HS-5 (cell line): ENCODE results near the gene MDGA2.
A peak's percentile ranks its signal among the peaks of the same experiment; 100 is the strongest.

Experiments
- DNase-seq: peaks from one replicate; pipeline ENCODE4 v3.0.0-alpha.2; 2012; ENCODE audit warnings: low read depth

The MDGA2 gene

GRCh38 chr14:47485421-47485820 is 190.0 kb downstream of the MDGA2 start:
- no peak for DNase-seq

GRCh38 chr14:47483449-47483848 is 192.0 kb downstream of the MDGA2 start:
- no peak for DNase-seq

- no peak for DNase-seq
These were observed 204.3 kb downstream of the MDGA2 start for GRCh38 chr14:47471075-47471474.

GRCh38 chr14:47466916-47467315 is 208.5 kb downstream of the MDGA2 start:
- DNase-seq, result no peak

GRCh38 chr14:47454025-47454424 is 221.4 kb downstream of the MDGA2 start:
- no peak for DNase-seq

GRCh38 chr14:47447076-47447475 is 228.3 kb downstream of the MDGA2 start:
- DNase-seq, result no peak

GRCh38 chr14:47442211-47442610 is 233.2 kb downstream of the MDGA2 start:
- peak; percentile 71 for DNase-seq

- DNase-seq, result no peak
These were observed 235.5 kb downstream of the MDGA2 start for GRCh38 chr14:47439953-47440352.

- DNase-seq, result peak; percentile 78
These were observed 236.7 kb downstream of the MDGA2 start for GRCh38 chr14:47438650-47439140.

GRCh38 chr14:47435331-47435965 is 240.0 kb downstream of the MDGA2 start:
- DNase-seq, result no peak

GRCh38 chr14:47427629-47428028 is 247.8 kb downstream of the MDGA2 start:
- no peak for DNase-seq

- DNase-seq, result no peak
These were observed 250.1 kb downstream of the MDGA2 start for GRCh38 chr14:47425302-47425701.

GRCh38 chr14:47422191-47422590 is 253.2 kb downstream of the MDGA2 start:
- DNase-seq, result no peak

- no peak for DNase-seq
These were observed 263.9 kb downstream of the MDGA2 start for GRCh38 chr14:47411523-47411922.

- DNase-seq, result peak; percentile 13
These were observed 283.1 kb downstream of the MDGA2 start for GRCh38 chr14:47392326-47392725.

- DNase-seq, result no peak
These were observed 284.4 kb downstream of the MDGA2 start for GRCh38 chr14:47390831-47391504.

- no peak for DNase-seq
These were observed 285.9 kb downstream of the MDGA2 start for GRCh38 chr14:47389535-47389934.

- no peak for DNase-seq
These were observed 309.4 kb downstream of the MDGA2 start for GRCh38 chr14:47366006-47366405.

- no peak for DNase-seq
These were observed 310.2 kb downstream of the MDGA2 start for GRCh38 chr14:47365233-47365632.

- DNase-seq, result no peak
These were observed 322.2 kb downstream of the MDGA2 start for GRCh38 chr14:47353186-47353585.

- no peak for DNase-seq
These were observed 328.6 kb downstream of the MDGA2 start for GRCh38 chr14:47346849-47347248.

GRCh38 chr14:47345016-47345415 is 330.4 kb downstream of the MDGA2 start:
- no peak for DNase-seq

GRCh38 chr14:47332939-47333338 is 342.5 kb downstream of the MDGA2 start:
- DNase-seq, result no peak

GRCh38 chr14:47332106-47332505 is 343.3 kb downstream of the MDGA2 start:
- no peak for DNase-seq
